ENCODE measurements around the gene MARCKSL1.

GRCh38 chr1:32335535-32335789, 571 bp downstream of the MARCKSL1 start:
- TF ChIP-seq CTCF (IDR thresholded peaks at IDR 0.05) (no peak), EP300 (IDR thresholded peaks at IDR 0.05) (no peak)
